Stomach (tissue), 4 donors: Measurements from ENCODE around the gene PLCH2.

Source experiments
- POLR2AphosphoS5 ChIP-seq, 3 donors: sonication (generic); formaldehyde crosslinking; IDR thresholded peaks; one replicate each; pipeline ENCODE4 v1.6.1; 2016; ENCODE audit warnings: antibody characterized with exemption in 3 of 3
- TF ChIP-seq, protein P1 (sequence below), 7 experiments: fragments of 450-650 bp in 4 of 7; fragments of 200-600 bp in 3 of 7; sonication (generic) in 3 of 7; IDR thresholded peaks; one replicate each; pipeline ENCODE4 v1.5.1; 2016 to 2019; ENCODE audit warnings: antibody characterized with exemption in 7 of 7, control low read depth in 2 of 7, mild to moderate bottlenecking in 1 of 7

DNA sequence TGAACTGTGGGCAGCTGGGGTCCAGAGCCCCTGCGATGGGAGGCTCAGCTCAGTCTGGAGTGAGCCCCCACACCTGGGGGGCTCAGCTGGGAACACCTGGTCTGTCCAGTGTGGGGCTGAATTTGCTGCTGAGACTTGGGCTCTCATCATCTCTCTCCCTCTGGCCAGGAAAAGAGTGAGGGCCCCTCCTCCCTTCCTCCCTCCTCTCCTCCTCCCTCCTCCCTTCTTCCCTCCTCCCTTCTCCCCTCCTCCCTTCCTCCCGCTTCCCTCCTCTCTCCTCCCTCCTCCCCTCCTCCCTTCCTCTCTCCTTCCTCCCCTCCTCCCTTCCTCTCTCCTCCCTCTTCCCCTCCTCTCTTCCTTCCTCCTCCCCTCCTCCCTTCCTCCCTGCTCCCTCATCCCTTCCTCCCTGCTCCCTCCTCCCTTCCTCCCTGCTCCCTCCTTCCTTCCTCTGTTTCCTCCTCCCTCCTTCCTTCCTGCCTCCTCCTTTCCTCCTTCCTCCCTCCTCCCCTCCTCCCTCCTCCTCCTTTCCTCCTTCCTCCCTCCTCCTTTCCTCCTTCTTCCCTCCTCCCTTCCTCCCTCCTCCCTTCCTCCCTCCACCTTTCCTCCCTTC is 40.2 kb upstream of the PLCH2 start:
- no peak for TF ChIP-seq POLR2AphosphoS5 (IDR thresholded peaks at IDR 0.05)
- TF ChIP-seq, protein P1, sequence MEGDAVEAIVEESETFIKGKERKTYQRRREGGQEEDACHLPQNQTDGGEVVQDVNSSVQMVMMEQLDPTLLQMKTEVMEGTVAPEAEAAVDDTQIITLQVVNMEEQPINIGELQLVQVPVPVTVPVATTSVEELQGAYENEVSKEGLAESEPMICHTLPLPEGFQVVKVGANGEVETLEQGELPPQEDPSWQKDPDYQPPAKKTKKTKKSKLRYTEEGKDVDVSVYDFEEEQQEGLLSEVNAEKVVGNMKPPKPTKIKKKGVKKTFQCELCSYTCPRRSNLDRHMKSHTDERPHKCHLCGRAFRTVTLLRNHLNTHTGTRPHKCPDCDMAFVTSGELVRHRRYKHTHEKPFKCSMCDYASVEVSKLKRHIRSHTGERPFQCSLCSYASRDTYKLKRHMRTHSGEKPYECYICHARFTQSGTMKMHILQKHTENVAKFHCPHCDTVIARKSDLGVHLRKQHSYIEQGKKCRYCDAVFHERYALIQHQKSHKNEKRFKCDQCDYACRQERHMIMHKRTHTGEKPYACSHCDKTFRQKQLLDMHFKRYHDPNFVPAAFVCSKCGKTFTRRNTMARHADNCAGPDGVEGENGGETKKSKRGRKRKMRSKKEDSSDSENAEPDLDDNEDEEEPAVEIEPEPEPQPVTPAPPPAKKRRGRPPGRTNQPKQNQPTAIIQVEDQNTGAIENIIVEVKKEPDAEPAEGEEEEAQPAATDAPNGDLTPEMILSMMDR (IDR thresholded peaks at IDR 0.05), result no peak
